GM18867 (cell line): Measurements from ENCODE around the gene PTPRA.
"Not testable (repeated sequence)": the region's sequence is repeated elsewhere in the genome, so short reads cannot be mapped to it uniquely, and the experiment has no call there.

ENCODE experiments used
- ATAC-seq: cut with Tn5 transposase; IDR thresholded peaks from one replicate; pipeline ENCODE4 v1.9.1; 2021; ENCODE audit warnings: mild to moderate bottlenecking, moderate library complexity; ENCODE audit not compliant: unreplicated experiment

The PTPRA gene

GRCh38 chr20:3071610-3072529 lies 198.6 kb downstream of the PTPRA start, which contains the start of gene OXT:
TSS of gene OXT (plus strand) at chr20:3071620. CDS start at chr20:3071656, 36 bp downstream.
- ATAC-seq, result no peak

- no peak for ATAC-seq
Observed at GRCh38 chr20:3072530-3073250, 199.4 kb downstream of the PTPRA start.

GRCh38 chr20:3073251-3073643 lies 200.0 kb downstream of the PTPRA start:
- not testable (repeated sequence) for ATAC-seq

GRCh38 chr20:3074812-3075211 lies 201.5 kb downstream of the PTPRA start:
- ATAC-seq, result no peak

- not testable (repeated sequence) for ATAC-seq
Observed at GRCh38 chr20:3075315-3075714, 202.0 kb downstream of the PTPRA start.

GRCh38 chr20:3077618-3078134 lies 204.4 kb downstream of the PTPRA start:
- ATAC-seq, result no peak

- ATAC-seq, result no peak
Observed at GRCh38 chr20:3080939-3081388, 207.7 kb downstream of the PTPRA start.

- no peak for ATAC-seq
Observed at GRCh38 chr20:3081641-3082040, 208.4 kb downstream of the PTPRA start.

GRCh38 chr20:3082306-3082951 lies 209.1 kb downstream of the PTPRA start:
- no peak for ATAC-seq

- no peak for ATAC-seq
Observed at GRCh38 chr20:3082955-3083952, 210.0 kb downstream of the PTPRA start.

GRCh38 chr20:3084283-3084985 lies 211.2 kb downstream of the PTPRA start, which contains the start of gene AVP:
TSS of gene AVP (minus strand) at chr20:3084724. CDS start at chr20:3084674, 50 bp downstream.
- no peak for ATAC-seq

- ATAC-seq, result no peak
Observed at GRCh38 chr20:3084986-3085360, 211.7 kb downstream of the PTPRA start.

- no peak for ATAC-seq
Observed at GRCh38 chr20:3085571-3086072, 212.3 kb downstream of the PTPRA start.

GRCh38 chr20:3088031-3088430 lies 214.8 kb downstream of the PTPRA start:
- ATAC-seq, result no peak
